Right lobe of liver (tissue), 6 donors: ENCODE data around the gene BID. TPM values are rescaled to one million over a fixed set of nuclear protein-coding genes. Genes with fewer than 3 reads are reported as not detected.
A peak's percentile ranks its signal among the peaks of the same experiment; 100 is the strongest.

ENCODE experiments used
- ATAC-seq, 4 donors: fragments of 200-7000 bp; cut with Tn5 transposase; one replicate each; pipeline ENCODE4 v1.9.1; 2020; ENCODE audit warnings: mild to moderate bottlenecking in 4 of 4, moderate library complexity in 4 of 4
- DNase-seq, 3 donors: peaks; one replicate each; pipeline ENCODE4 v3.0.0-alpha.2; 2020
- H3K27ac ChIP-seq, 3 donors: fragments of 200-600 bp; one replicate each; pipeline ENCODE4 v1.8.0; 2022
- H3K27me3 ChIP-seq, 2 donors: fragments of 200-600 bp; one replicate each; pipeline ENCODE4 v1.8.0; 2022
- H3K36me3 ChIP-seq, 4 donors: fragments of 200-600 bp; sonication (generic) in 1 of 4; one replicate each; pipeline versions ENCODE4 v1.5.1 to v1.8.0; 2017 to 2022; ENCODE audit warnings: control low read depth in 1 of 4
- H3K4me1 ChIP-seq, 4 donors: fragments of 200-600 bp; sonication (generic) in 1 of 4; one replicate each; pipeline versions ENCODE4 v1.5.1 to v1.8.0; 2017 to 2022; ENCODE audit warnings: control low read depth in 1 of 4
- H3K4me3 ChIP-seq, 3 donors: fragments of 200-600 bp; one replicate each; pipeline ENCODE4 v1.8.0; 2022
- H3K9me3 ChIP-seq, 4 donors: fragments of 200-600 bp; sonication (generic) in 1 of 4; one replicate each; pipeline versions ENCODE4 v1.5.1 to v1.8.0; 2017 to 2022; ENCODE audit warnings: control low read depth in 1 of 4
- POLR2A ChIP-seq: fragments of 450-650 bp; IDR thresholded peaks from one replicate; pipeline ENCODE4 v1.6.1; 2017; ENCODE audit warnings: antibody characterized with exemption, mild to moderate bottlenecking
- WGBS: methylation state at CpG from one replicate; pipeline ENCODE4 v1.1.6; 2018; ENCODE audit warnings: low coverage, low lambda C conversion rate; ENCODE audit not compliant: insufficient coverage; ENCODE audit errors: missing lambda C conversion rate; 5-methylcytosine and 5-hydroxymethylcytosine counted together
- intact Hi-C, 2 donors: fragments of 100-400 bp; cut with DNase I; formaldehyde crosslinking; loops; one replicate each; pipeline versions ENCODE4 v1.11.2 to v1.14.1; 2022
- microRNA-seq, 2 donors: library from miRNA; unstranded; fragments of <30 nt; microRNA quantifications; one replicate each; pipeline ENCODE4, GENCODE V29; 2019 to 2020
- small RNA-seq, 2 experiments: library from RNA; depleted of rRNA; stranded (forward); fragments of <200 nt; gene quantifications; one replicate each; pipeline ENCODE3, GENCODE V24; 2016
- total RNA-seq, 6 experiments: library from RNA; depleted of rRNA in 2 of 6; stranded (reverse); fragments of >200 nt in 2 of 6; fragmentation: NEBNext Ultra II Directional in 3 of 6; extraction: Animal tissue kit (Norgen Biotek cat#: 25700) in 3 of 6; gene quantifications; one replicate each; pipeline versions ENCODE4 v1.1.0 to v1.2.4, GENCODE V29; 2016 to 2023
- TF ChIP-seq, protein P1 (sequence below), 4 donors: fragments of 200-600 bp in 3 of 4; fragments of 450-650 bp in 1 of 4; IDR thresholded peaks; one replicate each; pipeline versions ENCODE4 v1.5.1 to v1.8.0; 2016 to 2022; ENCODE audit warnings: antibody characterized with exemption in 4 of 4, mild to moderate bottlenecking in 2 of 4
- donor health status: DM: no; HTN: yes; CAD: no.
- donor health status: DM: no; HTN: no; CAD: no.
- donor health status: DM: no; HTN: no; CAD: no.
- donor health status: DM: no; HTN: yes; CAD: no.
- donor health status: DM: no; HTN: yes; CAD: no.

The BID gene
- total RNA-seq, 6 experiments from 2014 or later, result 30.5 to 57.3 (median 36.2) TPM

DNA sequence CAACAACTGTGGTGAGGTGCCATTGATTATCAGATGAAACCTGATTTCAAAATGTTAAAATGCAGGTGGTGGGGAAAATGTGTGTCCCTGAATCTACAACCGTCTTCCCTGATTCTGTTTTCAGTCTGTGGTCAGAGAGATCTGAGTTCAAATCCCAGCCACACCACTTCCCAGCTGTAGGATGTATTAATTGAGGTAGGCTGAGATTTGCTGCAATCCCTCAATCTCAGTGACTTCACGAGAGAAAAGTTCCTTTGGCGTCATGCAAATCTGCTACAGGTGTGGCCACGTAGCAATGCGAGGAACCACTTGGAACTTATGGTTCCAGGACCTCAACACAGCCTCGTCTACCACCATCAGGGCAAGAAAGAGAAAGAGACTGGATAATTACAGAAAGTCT lies 79.5 kb downstream of the BID start:
- intact Hi-C loops, result no loop called here
- Histone ChIP-seq H3K36me3 (peaks cover 0 to 16% (median 7%) of the 10 kb centered on the region in 4 donors), H3K27me3 (no peaks in the 10 kb centered on the region), H3K4me1 (no peaks in the 10 kb centered on the region), H3K4me3 (no peak overlapping the region), H3K27ac (no peak overlapping the region), H3K9me3 (no peaks in the 10 kb centered on the region)
- WGBS, result 94% methylated on average over 2 of the region's 6 CpGs
- ATAC-seq, result no peak
- DNase-seq, result no peak
- no peak for TF ChIP-seq POLR2A
- TF ChIP-seq, protein P1, sequence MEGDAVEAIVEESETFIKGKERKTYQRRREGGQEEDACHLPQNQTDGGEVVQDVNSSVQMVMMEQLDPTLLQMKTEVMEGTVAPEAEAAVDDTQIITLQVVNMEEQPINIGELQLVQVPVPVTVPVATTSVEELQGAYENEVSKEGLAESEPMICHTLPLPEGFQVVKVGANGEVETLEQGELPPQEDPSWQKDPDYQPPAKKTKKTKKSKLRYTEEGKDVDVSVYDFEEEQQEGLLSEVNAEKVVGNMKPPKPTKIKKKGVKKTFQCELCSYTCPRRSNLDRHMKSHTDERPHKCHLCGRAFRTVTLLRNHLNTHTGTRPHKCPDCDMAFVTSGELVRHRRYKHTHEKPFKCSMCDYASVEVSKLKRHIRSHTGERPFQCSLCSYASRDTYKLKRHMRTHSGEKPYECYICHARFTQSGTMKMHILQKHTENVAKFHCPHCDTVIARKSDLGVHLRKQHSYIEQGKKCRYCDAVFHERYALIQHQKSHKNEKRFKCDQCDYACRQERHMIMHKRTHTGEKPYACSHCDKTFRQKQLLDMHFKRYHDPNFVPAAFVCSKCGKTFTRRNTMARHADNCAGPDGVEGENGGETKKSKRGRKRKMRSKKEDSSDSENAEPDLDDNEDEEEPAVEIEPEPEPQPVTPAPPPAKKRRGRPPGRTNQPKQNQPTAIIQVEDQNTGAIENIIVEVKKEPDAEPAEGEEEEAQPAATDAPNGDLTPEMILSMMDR (IDR thresholded peaks at IDR 0.05), result no peak

- Histone ChIP-seq H3K4me3 (no peak overlapping the region), H3K27me3 (no peaks in the 10 kb centered on the region), H3K36me3 (peaks cover 0 to 18% (median 7%) of the 10 kb centered on the region in 4 donors), H3K27ac (no peak overlapping the region), H3K4me1 (no peaks in the 10 kb centered on the region), H3K9me3 (no peaks in the 10 kb centered on the region)
- TF ChIP-seq, protein P1 (IDR thresholded peaks at IDR 0.05), result no peak
- no peak for TF ChIP-seq POLR2A
- ATAC-seq, result no peak
- DNase-seq, result no peak
- intact Hi-C loops, result no loop called here
- WGBS, result 88% methylated on average over 2 of the region's 2 CpGs
Measured at GRCh38 chr22:17694193-17694592, 80.1 kb downstream of the BID start.

GRCh38 chr22:17692841-17693240 lies 81.4 kb downstream of the BID start:
- Histone ChIP-seq H3K27ac (no peak overlapping the region), H3K27me3 (no peaks in the 10 kb centered on the region), H3K36me3 (peaks cover 0 to 21% (median 7%) of the 10 kb centered on the region in 4 donors), H3K4me3 (no peak overlapping the region), H3K9me3 (no peaks in the 10 kb centered on the region), H3K4me1 (no peaks in the 10 kb centered on the region)
- TF ChIP-seq, protein P1 (IDR thresholded peaks at IDR 0.05), result no peak
- TF ChIP-seq POLR2A, result no peak
- DNase-seq (no peak), ATAC-seq (no peak)
- intact Hi-C loops, result no loop called here
- WGBS, result 82% methylated on average over 4 of the region's 4 CpGs

DNA sequence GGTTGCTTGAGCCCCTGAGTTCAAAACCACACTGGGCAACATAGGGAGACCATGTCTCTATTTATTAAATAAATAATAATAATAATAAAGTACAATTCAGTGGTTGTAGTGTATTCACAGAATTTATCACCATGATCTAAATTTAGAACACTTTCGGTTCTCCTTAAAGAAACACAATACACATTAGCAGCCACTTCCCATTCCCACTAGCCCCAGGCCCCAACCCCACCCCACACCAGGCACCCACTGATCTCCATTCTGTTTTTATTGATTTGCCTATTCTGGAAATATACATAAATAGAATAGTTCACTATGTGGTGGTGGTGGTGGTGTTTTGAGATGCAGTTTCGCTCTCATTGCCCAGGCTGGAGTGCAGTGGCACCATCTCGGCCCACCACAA lies 90.0 kb downstream of the BID start:
- Histone ChIP-seq H3K4me1 (no peaks in the 10 kb centered on the region), H3K27ac (no peak overlapping the region), H3K36me3 (peaks cover 0 to 7% (median 2%) of the 10 kb centered on the region in 4 donors), H3K27me3 (no peaks in the 10 kb centered on the region), H3K9me3 (no peaks in the 10 kb centered on the region), H3K4me3 (no peak overlapping the region)
- intact Hi-C loops, result no loop called here
- 82% methylated on average over 2 of the region's 3 CpGs for WGBS
- peak in 2 of 4 donors; percentile 18 to 20 for ATAC-seq
- TF ChIP-seq, protein P1 (IDR thresholded peaks at IDR 0.05), result no peak
- TF ChIP-seq POLR2A, result no peak
- no peak for DNase-seq

Small RNA genes within 50 kb of the gene (microRNA-seq; reads per million reads assigned to microRNA genes)
- gene MIR3198-1, result 0 reads per million in 2 donors

Small RNA genes within 50 kb of the gene (small RNA-seq; reads per million reads assigned to genes)
- gene MIR3198-1, result 0 reads per million in 2 experiments

Other genes starting within 250 kb of the BID start
- gene SLC25A18, start 211.0 kb downstream of the BID start, total RNA-seq, result 100 to 1,000 TPM in 1 of 6 experiments, 10 to 100 TPM in 5; 35.1 to 105 (median 45.6) TPM
- gene ATP6V1E1, start 145.7 kb downstream of the BID start, total RNA-seq, result 10 to 100 TPM; 30.8 to 87.3 (median 44.0) TPM
- 10 to 100 TPM; 26.2 to 44.5 (median 37.3) TPM for gene BCL2L13, start 135.7 kb downstream of the BID start, total RNA-seq